ENCODE data around the gene PROZ. TPM values are rescaled to one million over a fixed set of nuclear protein-coding genes. Genes with fewer than 3 reads are reported as not detected.

PROZ gene
- total RNA-seq, 6 experiments from 2014 or later, result not detected

- no peak for TF ChIP-seq CTCF (IDR thresholded peaks at IDR 0.05)
- Mint-ChIP-seq H3K4me1 (ENCODE audit: low read depth) (peaks cover 24% of the 10 kb centered on the region), H3K9me3 (no peaks in the 10 kb centered on the region), H3K4me3 (no peak overlapping the region), H3K27ac (no peak overlapping the region), H3K36me3 (ENCODE audit: low read depth) (no peaks in the 10 kb centered on the region), H3K27me3 (ENCODE audit: insufficient read depth) (peaks cover 13% of the 10 kb centered on the region; the same call in 1 of the 2 replicates)
- no peak for DNase-seq
These were observed 38.6 kb upstream of the PROZ start for GRCh38 chr13:113119822-113120189.

GRCh38 chr13:113120300-113121182, 37.9 kb upstream of the PROZ start:
- Mint-ChIP-seq H3K4me3 (no peak overlapping the region), H3K27ac (no peak overlapping the region), H3K36me3 (ENCODE audit: low read depth) (no peaks in the 10 kb centered on the region), H3K9me3 (no peaks in the 10 kb centered on the region), H3K4me1 (ENCODE audit: low read depth) (peaks cover 24% of the 10 kb centered on the region), H3K27me3 (ENCODE audit: insufficient read depth) (peaks cover 11% of the 10 kb centered on the region; the same call in 1 of the 2 replicates)
- no peak for DNase-seq
- no peak for TF ChIP-seq CTCF (IDR thresholded peaks at IDR 0.05)

- Mint-ChIP-seq H3K4me1 (ENCODE audit: low read depth) (peaks cover 24% of the 10 kb centered on the region), H3K27me3 (ENCODE audit: insufficient read depth) (peaks cover 7% of the 10 kb centered on the region; the same call in 1 of the 2 replicates), H3K27ac (no peak overlapping the region), H3K36me3 (ENCODE audit: low read depth) (no peaks in the 10 kb centered on the region), H3K9me3 (no peaks in the 10 kb centered on the region), H3K4me3 (no peak overlapping the region)
- DNase-seq, result no peak
- TF ChIP-seq CTCF (IDR thresholded peaks at IDR 0.05), result no peak
These were observed 37.1 kb upstream of the PROZ start for GRCh38 chr13:113121183-113121927.

GRCh38 chr13:113121928-113122471, 36.4 kb upstream of the PROZ start:
- Mint-ChIP-seq H3K4me3 (peak overlapping the region; percentile 86), H3K4me1 (ENCODE audit: low read depth) (peaks cover 21% of the 10 kb centered on the region), H3K36me3 (ENCODE audit: low read depth) (no peaks in the 10 kb centered on the region), H3K27me3 (ENCODE audit: insufficient read depth) (peaks cover 6% of the 10 kb centered on the region; the same call in 1 of the 2 replicates), H3K27ac (peak overlapping the region; percentile 70; the same call in 1 of the 2 replicates), H3K9me3 (no peaks in the 10 kb centered on the region)
- TF ChIP-seq CTCF (IDR thresholded peaks at IDR 0.05), result no peak
- no peak for DNase-seq

GRCh38 chr13:113122550-113123225, 35.8 kb upstream of the PROZ start, which contains the start of gene F10:
F10 (plus strand) TSS chr13:113122799; CDS start chr13:113122856, 57 bp downstream.
- Mint-ChIP-seq H3K9me3 (no peaks in the 10 kb centered on the region), H3K4me3 (peak within 1 kb of the TSS; percentile 86), H3K27ac (peak within 1 kb of the TSS; percentile 70), H3K27me3 (ENCODE audit: insufficient read depth) (peaks cover 3% of the 10 kb centered on the region; the same call in 1 of the 2 replicates), H3K36me3 (ENCODE audit: low read depth) (no peaks in the 10 kb centered on the region), H3K4me1 (ENCODE audit: low read depth) (peaks cover 18% of the 10 kb centered on the region)
- TF ChIP-seq CTCF (IDR thresholded peaks at IDR 0.05), result peak; percentile 37
- peak; percentile 89 for DNase-seq

Data from HFFc6 (cell line).